Stimulated activated CD8-positive, alpha-beta memory T cell treated with anti-CD3 and anti-CD28 coated beads, Interleukin-4, amount 100 ng/mL, for 24 hours (primary cell): ENCODE measurements around the gene RHBG.

ENCODE experiments used
- DNase-seq: peaks from one replicate; pipeline ENCODE4 v3.0.0-alpha.2; 2020; ENCODE audit warnings: low read depth

The RHBG gene

GRCh38 chr1:156386134-156386901, 17.3 kb downstream of the RHBG start:
- no peak for DNase-seq

- no peak for DNase-seq
These were observed 18.2 kb downstream of the RHBG start for GRCh38 chr1:156386949-156387869.

- no peak for DNase-seq
These were observed 18.8 kb downstream of the RHBG start for GRCh38 chr1:156387870-156388173.

- no peak for DNase-seq
These were observed 19.4 kb downstream of the RHBG start for GRCh38 chr1:156388174-156389137.

GRCh38 chr1:156389311-156389710, 20.3 kb downstream of the RHBG start:
- no peak for DNase-seq

- no peak for DNase-seq
These were observed 21.7 kb downstream of the RHBG start for GRCh38 chr1:156390469-156391365.

GRCh38 chr1:156391366-156391677, 22.3 kb downstream of the RHBG start:
- DNase-seq: no peak

GRCh38 chr1:156391701-156392100, 22.7 kb downstream of the RHBG start:
- no peak for DNase-seq

GRCh38 chr1:156392452-156392853, 23.4 kb downstream of the RHBG start:
- no peak for DNase-seq

- no peak for DNase-seq
These were observed 24.1 kb downstream of the RHBG start for GRCh38 chr1:156393095-156393494.

GRCh38 chr1:156394082-156394481, 25.1 kb downstream of the RHBG start:
- no peak for DNase-seq

GRCh38 chr1:156394835-156395461, 25.9 kb downstream of the RHBG start:
- no peak for DNase-seq

- DNase-seq: no peak
These were observed 30.5 kb downstream of the RHBG start for GRCh38 chr1:156399355-156400125.

GRCh38 chr1:156400191-156400935, 31.4 kb downstream of the RHBG start:
- no peak for DNase-seq

- DNase-seq: no peak
These were observed 32.1 kb downstream of the RHBG start for GRCh38 chr1:156401041-156401574.

- no peak for DNase-seq
These were observed 32.7 kb downstream of the RHBG start for GRCh38 chr1:156401681-156402081.

GRCh38 chr1:156402331-156403020, 33.5 kb downstream of the RHBG start:
- no peak for DNase-seq

- no peak for DNase-seq
These were observed 36.7 kb downstream of the RHBG start for GRCh38 chr1:156405670-156406069.
